GM19438 (cell line): ENCODE results near the gene HACD2.

Source experiments
- ATAC-seq: cut with Tn5 transposase; IDR thresholded peaks from one replicate; pipeline ENCODE4 v1.9.1; 2021; ENCODE audit warnings: low read depth; ENCODE audit not compliant: unreplicated experiment

The HACD2 gene

DNA sequence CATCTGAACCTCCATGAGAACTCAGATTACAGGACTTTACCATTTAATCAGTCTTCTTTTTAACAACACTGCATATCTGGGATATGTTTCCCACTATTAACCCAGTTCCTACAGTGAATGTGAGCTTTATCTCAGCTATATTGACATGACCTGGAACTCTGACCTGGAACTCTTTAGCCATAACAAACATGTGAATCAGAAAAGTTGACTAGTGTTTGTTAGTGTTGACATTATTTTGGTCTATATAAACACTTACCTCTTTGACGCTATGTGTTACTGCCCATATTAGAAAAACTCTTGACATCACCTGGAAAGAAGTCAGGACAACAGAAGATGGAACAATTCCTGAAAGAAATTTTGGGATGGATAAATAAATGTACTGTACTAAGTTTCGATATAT, 56.7 kb downstream of the HACD2 start:
- no peak for ATAC-seq

DNA sequence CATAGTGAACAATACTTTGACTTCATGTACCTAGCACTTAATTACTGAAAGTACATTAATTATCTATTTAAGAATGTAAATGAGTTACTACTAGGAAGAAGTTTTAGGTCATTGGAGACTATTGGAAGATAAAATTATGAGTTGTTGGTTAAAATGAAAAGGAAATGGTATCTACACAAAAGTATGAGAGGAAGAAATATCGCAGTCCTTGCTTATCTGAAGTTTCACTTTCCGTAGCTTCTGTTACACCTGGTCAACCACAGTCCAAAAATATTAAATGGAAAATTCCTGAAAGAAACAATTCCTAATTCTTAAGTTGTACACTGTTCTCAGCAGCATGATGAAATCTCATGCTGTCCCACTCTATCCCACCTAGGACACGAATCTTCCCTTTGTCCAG, 57.8 kb downstream of the HACD2 start:
- no peak for ATAC-seq

DNA sequence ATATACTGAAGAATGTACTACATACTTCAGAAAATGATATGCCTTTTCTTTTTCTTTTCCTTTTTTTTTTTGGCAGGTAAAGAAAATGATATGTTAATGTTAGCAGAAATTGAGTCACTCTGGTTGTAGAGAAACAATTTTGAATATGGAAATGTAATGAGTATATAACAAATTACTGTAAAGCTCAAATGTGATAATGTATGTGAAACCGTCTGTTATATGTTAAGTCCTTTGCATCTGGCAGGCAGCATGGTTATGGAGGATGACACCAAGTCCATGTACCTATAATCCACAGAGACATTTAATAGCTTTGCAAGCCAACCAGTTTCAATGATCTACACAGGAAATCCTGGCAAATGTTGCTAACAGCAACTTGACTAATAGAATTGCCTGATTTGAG, 58.4 kb downstream of the HACD2 start:
- ATAC-seq = no peak

DNA sequence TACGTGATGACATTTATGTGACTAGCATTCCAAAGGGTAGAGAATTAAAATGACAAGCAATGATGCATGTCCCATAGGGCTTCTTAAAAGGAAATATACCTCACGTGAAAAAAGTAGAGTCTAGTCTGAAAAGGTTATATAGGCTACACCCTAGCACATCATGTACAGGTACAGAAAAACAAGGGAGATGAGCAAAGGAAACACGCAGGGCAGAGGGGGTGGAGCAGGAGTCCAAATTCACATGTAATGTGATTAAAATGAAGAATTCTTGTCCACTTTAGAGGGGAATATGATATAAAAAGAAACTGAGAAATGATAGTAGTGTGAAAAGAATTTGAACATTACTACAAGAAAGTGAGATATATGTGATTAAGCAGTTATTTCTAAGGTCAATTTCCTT, 59.4 kb downstream of the HACD2 start:
- ATAC-seq = no peak

DNA sequence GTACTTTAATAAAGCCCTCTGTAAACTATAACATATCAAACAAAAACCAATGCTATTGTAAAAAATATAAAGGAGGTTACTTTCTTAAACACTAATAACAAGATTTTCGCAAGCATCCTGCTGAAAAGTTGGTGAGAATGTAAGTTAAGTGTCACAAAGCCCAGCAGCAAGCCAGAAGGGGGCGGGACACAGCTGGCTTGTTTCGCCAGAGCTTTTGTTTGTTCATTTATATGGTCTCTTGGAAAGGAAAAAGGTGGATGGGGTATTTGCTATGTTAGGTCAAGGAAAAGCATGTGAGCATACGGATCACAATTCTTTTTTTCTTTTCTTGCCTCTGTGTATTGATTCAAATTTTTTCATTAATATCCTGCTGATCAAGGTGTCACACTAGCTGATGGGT, 59.9 kb downstream of the HACD2 start:
- ATAC-seq = no peak

DNA sequence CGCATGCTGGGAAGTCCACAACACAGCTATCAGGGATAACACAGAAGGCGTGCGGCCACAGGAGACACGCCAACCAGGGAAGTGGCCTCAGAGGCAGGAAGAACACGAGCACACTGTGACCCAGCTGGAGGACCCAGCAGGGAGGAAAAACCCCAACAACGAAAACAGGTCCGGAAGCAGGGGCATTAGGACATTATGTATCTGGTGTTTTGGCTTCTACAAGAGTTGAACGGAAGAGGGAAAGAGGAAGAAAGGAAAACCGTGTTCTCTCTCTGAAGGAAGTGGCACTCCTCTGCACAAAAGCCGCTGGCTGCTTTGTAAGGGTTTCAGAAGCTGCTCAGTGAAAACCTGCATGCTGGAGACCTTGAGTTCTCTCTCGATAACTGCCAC, 61.8 kb downstream of the HACD2 start:
- no peak for ATAC-seq

DNA sequence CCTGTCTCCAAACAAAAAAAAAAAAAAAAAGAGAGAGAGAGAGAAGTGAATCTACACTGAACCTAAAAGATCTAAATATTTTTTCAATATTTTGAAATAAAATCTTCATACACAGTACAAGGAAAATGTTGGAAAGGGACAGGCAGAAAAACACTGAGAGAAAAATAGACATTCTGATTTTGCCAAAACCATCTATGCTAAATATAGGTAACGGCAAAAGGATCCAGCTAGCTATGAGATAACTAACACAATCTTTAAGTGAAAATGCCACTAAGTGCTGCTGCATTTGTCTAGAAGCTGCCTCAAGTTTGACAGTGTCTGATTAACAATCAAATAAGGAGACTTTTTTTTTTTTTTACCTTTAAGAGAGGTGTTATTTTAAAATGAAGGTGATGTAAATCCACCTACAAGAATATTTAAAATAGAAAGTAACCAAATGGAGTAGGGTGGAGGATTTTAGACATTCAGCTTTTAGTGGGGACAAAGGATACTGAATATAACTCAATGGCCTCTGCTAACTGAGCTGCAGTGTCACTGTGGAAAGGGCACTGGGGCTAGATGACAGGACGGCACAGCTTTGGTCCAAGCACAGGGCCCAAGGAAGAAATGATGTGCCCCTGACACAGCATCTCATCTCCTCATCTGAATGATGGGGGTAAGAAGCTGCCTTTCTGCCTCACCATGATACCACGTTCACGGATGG, 62.4 kb downstream of the HACD2 start:
- ATAC-seq = no peak

DNA sequence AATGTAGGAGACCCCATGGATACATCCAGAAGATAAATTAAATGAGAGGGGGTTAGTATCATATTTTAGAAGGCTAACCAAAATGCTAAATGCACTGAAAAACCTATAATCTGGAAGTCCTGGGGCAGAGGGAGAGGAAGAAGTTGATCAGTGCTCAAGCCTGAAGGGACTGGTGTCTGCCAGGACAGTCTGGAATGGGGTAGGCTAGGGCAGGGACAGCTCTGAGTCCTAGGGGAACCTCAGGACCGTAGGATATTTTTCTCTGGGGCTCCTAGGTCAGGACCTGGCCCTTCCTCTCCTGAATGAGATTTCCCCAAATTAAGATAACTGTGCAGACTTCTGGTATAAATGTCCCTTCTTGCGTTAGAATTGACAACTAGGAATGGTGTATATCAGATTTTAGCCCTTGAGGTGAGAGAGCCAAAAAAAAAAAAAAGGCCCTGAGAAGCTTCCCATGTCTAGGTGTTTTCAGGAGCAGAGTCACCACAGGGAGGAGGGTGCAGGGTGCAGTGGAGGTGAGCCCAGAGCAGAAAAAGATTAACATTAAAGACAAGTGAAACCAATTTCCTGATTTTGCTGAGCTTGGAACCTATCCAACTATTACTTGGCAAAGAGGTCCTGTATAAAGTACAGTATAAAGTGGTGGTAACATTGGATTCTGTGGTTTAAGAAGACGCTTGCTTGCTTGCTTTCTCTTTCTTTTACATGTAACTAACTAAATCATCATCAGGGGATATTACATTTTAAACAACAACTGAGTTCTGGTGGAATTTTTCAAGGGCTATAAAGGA, 63.5 kb downstream of the HACD2 start:
- ATAC-seq = no peak

DNA sequence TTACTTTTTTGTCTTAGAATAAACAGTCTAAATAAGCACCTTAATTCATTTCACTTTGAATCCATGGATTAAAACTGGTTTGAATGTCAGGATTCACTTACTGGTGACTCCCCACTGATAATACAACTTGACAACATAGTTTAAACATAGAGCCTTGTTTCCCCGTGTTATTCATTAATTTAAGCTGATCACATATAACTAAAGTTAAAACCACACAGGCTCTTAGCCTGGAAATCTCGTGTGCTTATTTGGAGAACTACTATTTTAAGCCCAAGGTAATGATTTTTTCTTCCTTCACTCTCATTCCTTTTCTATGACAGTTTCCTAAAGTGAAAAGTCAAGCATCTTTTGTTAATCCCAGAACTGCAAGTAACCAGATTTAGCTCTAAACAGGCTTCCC, 64.2 kb downstream of the HACD2 start:
- no peak for ATAC-seq

DNA sequence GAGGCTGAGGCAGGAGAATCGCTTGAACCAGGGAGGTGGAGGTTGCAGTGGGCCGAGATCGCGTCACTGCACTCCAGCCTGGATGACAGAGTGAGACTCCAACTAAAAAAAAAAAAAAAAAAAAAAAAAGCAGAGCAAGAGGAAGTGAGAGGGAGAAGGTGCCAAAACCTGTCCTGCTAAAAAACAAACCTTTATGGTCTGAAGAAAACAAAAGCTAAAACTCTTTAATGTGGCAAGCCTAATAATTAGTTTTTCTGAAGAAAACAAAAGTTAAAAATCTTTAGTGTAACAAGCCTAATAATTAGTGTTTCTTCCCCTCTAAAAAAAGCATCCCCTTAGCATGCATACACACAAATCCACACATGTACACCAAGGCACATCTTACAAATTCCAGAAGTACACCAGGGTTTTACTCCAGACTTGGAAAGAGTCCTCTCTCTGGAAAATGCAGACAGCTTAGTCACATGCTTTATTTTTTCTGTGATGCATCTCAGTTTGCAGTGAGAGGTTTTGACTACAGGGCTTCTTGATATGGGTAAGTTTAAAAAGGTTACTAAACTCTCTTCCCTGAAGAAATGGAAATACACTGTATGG, 65.9 kb downstream of the HACD2 start:
- no peak for ATAC-seq

DNA sequence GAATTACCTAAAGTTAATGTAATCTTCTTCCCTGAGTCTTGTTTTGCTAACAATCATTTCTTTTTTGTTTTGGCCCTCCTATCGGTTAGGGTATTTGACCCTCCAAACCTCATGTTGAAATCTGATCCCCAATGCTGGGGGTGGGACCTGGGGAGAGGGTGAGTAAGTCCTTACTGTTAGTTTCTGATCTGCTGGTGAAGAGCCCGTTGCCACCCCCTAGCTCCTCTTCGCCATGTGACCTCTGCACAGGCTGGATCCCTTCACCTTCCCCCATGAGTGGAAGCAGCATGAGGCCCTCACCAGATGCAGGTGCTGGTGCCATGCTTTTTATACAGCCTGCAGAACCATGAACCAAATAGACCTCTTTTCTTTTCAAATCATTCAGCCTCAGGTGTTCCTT, 73.1 kb downstream of the HACD2 start:
- no peak for ATAC-seq

DNA sequence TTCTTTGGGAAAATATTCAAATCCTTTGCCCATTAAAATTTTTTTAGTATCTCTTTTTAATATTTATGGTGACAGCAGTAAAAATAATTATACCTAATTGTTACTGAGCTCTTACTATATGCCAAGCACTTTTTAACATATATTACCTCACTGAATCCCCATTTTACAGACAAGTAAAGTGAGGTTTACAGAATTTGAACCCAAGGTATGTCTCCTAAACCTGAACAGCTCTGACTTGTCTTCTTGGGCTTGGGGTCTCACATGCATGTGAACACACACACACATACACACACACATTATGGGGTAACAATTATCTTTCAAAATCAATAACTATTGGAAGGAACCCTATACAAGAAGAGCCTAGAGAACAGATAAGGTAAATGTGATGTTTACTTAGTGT, 73.8 kb downstream of the HACD2 start:
- no peak for ATAC-seq

DNA sequence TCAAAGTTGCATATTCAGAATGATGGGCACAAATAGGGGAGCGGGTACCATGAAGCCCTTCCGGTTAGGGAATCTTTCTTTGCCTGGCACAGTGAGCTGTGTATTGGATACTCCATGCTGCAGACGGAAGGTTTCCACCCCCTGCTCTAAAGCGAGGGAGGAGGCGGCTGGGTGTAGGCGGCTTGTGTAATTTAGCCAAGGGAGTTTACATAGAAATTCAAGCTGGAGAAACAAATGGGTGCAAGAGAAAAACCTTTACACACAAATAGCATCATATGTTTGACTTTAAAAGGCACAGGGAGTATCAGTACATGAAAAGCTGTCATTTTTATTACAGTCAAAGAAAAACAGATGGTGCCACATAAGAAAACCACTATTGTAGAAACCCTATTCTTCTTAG, 76.7 kb downstream of the HACD2 start:
- no peak for ATAC-seq

DNA sequence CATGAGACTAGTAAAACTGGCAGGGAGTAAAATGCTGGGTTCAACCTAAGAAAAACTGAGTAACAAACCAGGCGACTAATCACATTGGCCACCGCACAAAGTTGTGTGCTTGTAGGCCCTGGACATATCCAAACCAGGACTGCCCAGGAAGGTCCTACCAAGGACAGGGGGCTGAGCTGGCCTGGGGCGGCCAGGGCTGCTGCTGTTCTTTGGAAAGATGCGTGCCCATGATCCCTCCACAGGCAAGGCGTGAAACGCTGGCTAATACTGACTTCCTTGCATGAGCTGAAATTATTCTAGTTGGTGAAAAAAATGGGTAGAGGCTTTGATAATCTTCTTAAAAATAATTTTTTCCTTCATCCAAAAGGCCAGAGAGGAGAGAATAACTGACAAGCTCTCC, 79.0 kb downstream of the HACD2 start:
- no peak for ATAC-seq

DNA sequence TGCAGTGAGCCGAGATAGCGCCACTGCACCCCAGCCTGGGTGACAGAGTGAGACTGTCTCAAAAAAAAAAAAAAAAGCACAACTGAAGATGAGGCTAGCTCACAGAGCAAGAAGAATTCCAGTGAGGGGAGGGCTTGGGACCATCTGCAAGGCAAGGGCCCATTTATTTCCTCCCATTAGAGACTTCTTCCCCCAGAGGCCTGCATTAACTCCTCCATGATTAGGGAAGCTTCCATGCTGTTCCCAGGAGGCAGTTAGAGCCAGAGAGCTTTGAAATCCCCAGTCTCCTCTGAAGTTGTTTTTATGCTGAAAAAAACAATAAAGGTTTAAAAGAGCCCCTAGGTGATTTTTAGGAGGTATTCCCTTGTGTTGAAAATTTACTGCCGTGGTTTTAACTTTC, 81.7 kb downstream of the HACD2 start:
- ATAC-seq = no peak

DNA sequence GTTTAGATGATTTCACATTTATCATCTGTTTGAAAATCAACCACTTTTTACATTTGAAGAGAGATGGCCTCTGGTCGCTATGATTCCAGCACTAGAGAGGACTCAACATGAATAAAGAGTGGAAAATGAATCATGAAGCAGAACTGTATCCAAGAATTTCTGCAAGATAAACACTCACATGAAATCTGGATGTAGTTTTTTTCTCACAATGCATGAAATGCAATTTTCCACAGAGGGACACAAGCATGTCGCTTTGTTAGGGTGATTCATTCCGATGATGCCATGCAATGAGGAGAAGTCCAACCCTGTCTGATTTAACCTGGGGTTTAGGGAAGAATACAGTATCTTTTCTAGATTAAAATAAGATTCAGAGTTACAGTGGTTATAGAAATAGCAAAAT, 85.5 kb downstream of the HACD2 start:
- no peak for ATAC-seq

DNA sequence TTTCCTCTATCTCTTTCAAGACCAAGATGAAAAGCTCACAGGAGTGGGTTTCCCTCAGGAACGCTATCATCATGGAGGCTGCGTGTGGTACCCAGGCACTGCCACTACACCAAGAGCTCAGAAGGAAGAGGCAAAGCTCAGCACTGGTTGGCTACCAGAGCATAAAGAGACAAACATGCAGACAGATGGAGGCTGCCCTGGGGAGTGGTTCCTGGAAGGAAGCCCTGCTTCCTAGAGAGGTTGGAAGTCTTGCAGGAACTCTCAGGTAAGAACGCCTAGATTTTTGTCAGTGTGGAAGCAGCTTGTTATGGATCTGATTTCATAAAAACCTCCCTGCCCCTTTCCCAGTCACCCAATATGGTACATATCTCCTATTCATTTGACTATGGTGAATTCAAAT, 86.1 kb downstream of the HACD2 start:
- ATAC-seq = no peak

DNA sequence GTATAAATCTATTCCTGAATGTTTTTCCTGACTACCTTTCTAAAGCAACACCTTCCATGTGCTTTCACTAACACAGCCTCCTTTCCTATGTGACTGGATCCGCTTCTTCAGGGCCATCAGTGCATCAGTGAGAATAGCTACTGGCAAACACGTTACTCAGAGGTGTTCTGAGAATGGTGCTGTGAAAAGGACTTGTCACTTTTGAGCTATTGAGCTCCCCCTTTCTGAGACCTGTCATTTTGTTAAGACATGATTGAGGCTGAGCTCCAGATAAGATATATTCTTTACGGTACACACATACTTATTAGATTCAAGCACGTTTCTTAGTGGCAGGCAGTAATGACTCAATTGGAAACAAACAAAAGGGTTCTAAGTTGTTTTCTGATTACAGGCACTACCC, 90.9 kb downstream of the HACD2 start:
- no peak for ATAC-seq

DNA sequence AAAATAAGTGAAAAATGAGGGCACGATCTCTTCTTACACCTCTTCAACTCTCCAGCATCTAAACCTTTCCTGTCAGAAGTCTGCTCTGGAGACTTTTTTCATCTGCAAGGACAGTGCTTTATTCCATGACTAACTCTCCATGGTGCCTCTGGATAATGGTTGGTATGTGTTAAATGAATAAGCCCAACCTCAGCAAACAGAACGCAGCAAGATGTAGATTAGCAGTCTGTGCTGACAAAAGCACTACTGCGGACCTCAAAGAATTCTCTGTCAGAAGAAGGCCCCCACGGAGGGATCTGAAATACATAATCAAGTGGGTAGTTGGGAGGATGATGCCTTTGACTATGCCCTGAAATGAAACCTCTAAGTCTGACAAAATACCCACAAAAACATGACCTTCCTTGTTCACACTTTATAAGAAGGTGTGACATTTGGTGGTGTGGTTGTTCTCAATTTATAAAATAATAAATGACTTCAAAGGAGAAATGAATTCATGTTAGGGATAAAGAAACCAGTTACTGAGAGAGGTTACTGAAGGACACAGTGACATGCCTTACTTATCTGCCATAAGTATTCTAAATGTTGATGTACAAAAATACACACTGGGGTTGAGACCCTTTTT, 92.8 kb downstream of the HACD2 start:
- no peak for ATAC-seq

DNA sequence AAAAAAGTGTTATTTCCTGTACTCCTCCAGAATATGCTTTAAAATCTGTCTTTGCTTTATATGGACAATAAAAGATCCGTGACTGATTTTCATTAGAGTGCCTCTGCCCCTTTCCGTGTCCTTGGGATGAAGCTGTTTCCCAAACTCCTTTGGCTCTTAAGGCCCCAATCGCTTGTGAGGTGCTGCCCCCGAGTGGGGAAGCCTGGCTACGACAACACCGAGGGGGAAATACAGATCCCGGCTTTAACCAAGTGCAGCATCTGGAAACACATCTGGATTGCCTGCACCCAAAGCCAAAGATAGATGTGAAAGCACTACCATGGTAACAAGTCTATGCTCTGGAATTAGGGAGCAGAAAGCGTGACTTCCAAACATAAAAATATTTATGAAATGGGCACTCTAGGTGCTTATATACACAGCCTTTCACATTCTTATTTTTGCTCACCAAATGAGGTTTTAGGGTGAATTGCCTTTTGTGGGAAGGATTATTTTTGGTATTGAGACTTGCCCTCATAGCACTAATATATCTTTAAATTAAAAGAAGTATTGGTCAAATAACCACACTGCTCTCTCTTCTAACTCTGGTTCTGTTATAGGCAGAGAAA, 95.4 kb downstream of the HACD2 start:
- ATAC-seq = no peak

DNA sequence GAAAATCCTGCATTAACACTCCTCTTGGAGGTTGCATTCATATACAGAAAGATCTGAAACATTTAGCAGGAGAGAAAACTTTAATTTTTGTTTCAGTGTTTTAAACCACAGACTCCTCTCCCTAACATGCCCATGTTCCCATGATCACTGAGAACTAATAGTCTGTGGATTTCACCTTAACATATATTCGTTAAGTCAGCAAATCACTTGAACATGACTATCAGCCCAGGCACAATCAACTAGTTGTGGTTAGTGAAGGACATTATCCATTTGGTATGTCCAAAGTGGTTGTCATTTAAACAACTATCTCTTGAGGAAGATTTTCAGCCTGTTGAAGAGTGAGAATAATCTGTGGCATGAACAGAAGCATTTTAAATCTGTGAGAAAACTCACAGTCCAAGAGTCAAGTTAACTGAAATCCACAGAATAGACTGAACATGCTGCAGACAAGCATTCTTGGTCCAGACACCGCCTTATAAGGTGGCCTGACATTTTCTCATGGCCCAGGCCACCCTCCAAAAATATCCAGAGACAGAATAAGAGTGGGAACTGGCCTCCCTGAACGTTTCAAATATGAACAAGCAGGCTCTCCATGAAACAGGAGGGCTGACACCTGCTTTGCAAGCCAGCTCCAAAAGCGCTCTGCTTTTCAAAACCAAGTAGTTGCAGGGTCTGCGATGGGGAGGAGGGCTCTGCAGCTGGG, 96.1 kb downstream of the HACD2 start:
- no peak for ATAC-seq
